NT2/D1 (cell line): ENCODE results near the gene TBC1D2B.

Experiments used
- DNase-seq: peaks from one replicate; pipeline ENCODE4 v3.0.0-alpha.2; 2011; ENCODE audit warnings: low read depth, low spot score
- H3K27me3 ChIP-seq: 2 replicates; pipeline ENCODE4 v1.6.0; 2011; ENCODE audit warnings: mild to moderate bottlenecking; ENCODE audit not compliant: insufficient read length, insufficient read depth
- H3K36me3 ChIP-seq: 2 replicates; pipeline ENCODE4 v1.6.1; 2011; ENCODE audit warnings: mild to moderate bottlenecking, low read length, mixed read lengths; ENCODE audit not compliant: insufficient read depth, insufficient read length
- H3K4me1 ChIP-seq: 2 replicates; pipeline ENCODE4 v1.5.1; 2011; ENCODE audit not compliant: insufficient read depth, insufficient read length
- H3K4me3 ChIP-seq: 2 replicates; pipeline ENCODE4 v1.5.1; 2011; ENCODE audit warnings: low read depth; ENCODE audit not compliant: insufficient read length
- H3K9ac ChIP-seq: 2 replicates; pipeline ENCODE4 v1.6.0; 2011; ENCODE audit warnings: low read depth; ENCODE audit not compliant: insufficient read length
- H3K9me3 ChIP-seq: 2 replicates; pipeline ENCODE4 v1.5.1; 2011; ENCODE audit warnings: mild to moderate bottlenecking, low read length; ENCODE audit not compliant: insufficient read depth
- SUZ12 ChIP-seq: IDR thresholded peaks from 2 replicates; pipeline ENCODE4 v1.6.1; 2011; ENCODE audit not compliant: insufficient read length, insufficient read depth; ENCODE audit errors: extremely low read depth
- YY1 ChIP-seq: IDR thresholded peaks from 2 replicates; pipeline ENCODE4 v1.6.1; 2011; ENCODE audit not compliant: insufficient read length, insufficient read depth
- ZNF274 ChIP-seq: IDR thresholded peaks from 2 replicates; pipeline ENCODE4 v1.6.1; 2011; ENCODE audit warnings: mild to moderate bottlenecking, low read depth, low read length

Gene TBC1D2B

GRCh38 chr15:78093242-78094020, 15.9 kb upstream of the TBC1D2B start:
- no peaks in the 10 kb centered on the region for H3K36me3 ChIP-seq
- no peak for DNase-seq
- no peaks in the 10 kb centered on the region for H3K4me1 ChIP-seq
- TF ChIP-seq YY1, result no peak
- TF ChIP-seq SUZ12, result no peak
- H3K27me3 ChIP-seq, result peaks cover 36% of the 10 kb centered on the region
- no peak overlapping the region for H3K4me3 ChIP-seq
- peaks cover 7% of the 10 kb centered on the region; the same call in 1 of the 2 replicates for H3K9me3 ChIP-seq
- no peak overlapping the region for H3K9ac ChIP-seq

GRCh38 chr15:78092261-78093041, 14.9 kb upstream of the TBC1D2B start, which contains the start of gene SH2D7:
SH2D7 (plus strand) TSS chr15:78092561; CDS start chr15:78092585, 24 bp downstream.
- Histone ChIP-seq H3K9me3 (peaks cover 7% of the 10 kb centered on the region; the same call in 1 of the 2 replicates), H3K4me3 (no peak within 1 kb of the TSS), H3K27me3 (peaks cover 36% of the 10 kb centered on the region), H3K4me1 (no peaks in the 10 kb centered on the region), H3K9ac (no peak within 1 kb of the TSS), H3K36me3 (no peaks in the 10 kb centered on the region)
- no peak for TF ChIP-seq ZNF274
- TF ChIP-seq YY1, result no peak
- no peak for TF ChIP-seq SUZ12
- DNase-seq, result no peak

DNA sequence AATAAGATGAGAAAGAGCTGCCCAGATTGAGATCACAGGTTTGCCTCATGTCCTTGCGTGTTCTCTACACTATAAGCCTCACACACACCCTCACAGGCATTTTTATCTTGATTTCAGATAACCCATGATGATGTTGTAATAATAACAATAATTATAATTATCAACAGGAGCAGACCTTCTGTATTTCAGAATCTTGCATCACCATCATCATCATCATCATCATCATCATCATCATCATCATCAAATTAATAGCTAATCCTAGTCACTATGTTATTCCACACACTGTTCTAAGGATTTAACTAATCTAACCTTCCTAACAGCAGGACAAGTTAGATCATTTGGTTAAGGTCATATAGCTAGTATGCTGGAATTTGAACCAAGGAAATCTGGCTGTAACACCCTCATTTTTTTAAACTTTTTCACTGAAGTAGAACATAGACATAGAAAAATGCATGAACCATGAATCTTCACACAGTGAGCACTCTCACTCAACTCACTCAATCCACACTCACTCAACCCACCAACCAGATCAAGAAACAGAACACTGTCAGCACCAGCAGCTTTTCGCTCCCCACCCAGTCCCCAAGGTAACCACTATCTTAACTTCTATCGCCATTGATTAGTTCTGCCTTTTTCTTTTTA, 13.0 kb upstream of the TBC1D2B start:
- Histone ChIP-seq H3K27me3 (peaks cover 36% of the 10 kb centered on the region), H3K36me3 (no peaks in the 10 kb centered on the region), H3K4me1 (no peaks in the 10 kb centered on the region), H3K9ac (no peak overlapping the region), H3K4me3 (no peak overlapping the region), H3K9me3 (peaks cover 7% of the 10 kb centered on the region; the same call in 1 of the 2 replicates)
- TF ChIP-seq ZNF274 (no peak), SUZ12 (no peak), YY1 (no peak)
- no peak for DNase-seq

- Histone ChIP-seq H3K9me3 (peaks cover 7% of the 10 kb centered on the region; the same call in 1 of the 2 replicates), H3K9ac (no peak overlapping the region), H3K36me3 (no peaks in the 10 kb centered on the region), H3K4me3 (no peak overlapping the region), H3K4me1 (no peaks in the 10 kb centered on the region), H3K27me3 (peaks cover 24% of the 10 kb centered on the region)
- TF ChIP-seq YY1 (no peak), SUZ12 (no peak), ZNF274 (no peak)
- no peak for DNase-seq
Measured at GRCh38 chr15:78088773-78089080, 11.2 kb upstream of the TBC1D2B start.

DNA sequence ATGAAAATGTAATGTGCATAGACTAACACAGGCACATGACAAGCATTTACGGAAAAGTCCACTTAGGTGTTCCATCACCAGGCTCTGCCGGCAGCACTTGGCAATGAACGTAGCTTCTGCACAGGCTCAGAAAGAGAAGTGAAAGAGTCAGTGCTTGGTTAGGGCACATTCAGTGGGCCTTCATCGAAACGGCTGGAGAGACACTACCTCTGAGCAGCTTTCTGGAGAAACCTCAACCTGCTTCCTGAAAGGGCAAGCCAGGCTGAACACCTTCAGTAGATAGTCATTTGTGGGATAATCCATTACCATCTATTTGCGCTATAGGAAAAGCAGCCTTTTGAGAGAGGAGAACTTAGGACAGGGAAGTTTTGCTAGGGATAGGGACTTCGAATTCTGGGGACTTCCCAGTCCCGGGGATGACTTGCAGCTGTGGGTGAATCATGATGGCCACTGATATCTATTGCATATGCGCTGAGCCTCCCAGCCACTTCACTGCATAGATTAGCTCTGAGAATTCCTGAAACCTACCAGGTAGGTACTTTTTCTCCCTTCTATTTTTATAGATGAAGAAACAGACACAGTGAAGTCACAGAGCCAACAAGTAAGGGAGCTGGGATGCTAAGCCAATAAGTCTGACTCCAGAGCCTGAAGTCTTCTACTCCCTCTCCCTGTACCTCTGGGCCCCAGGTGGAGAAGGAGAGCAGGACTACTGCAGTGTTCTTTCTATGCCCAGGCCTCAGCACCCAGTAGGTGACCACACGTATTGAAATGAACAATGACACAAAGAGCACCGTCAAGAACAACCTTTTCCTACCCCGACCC, 10.7 kb upstream of the TBC1D2B start:
- no peaks in the 10 kb centered on the region for H3K4me1 ChIP-seq
- H3K4me3 ChIP-seq, result no peak overlapping the region
- H3K36me3 ChIP-seq, result no peaks in the 10 kb centered on the region
- peaks cover 20% of the 10 kb centered on the region for H3K27me3 ChIP-seq
- peaks cover 7% of the 10 kb centered on the region; the same call in 1 of the 2 replicates for H3K9me3 ChIP-seq
- DNase-seq, result no peak
- no peak overlapping the region for H3K9ac ChIP-seq
- TF ChIP-seq ZNF274 (no peak), YY1 (no peak), SUZ12 (no peak)

GRCh38 chr15:78085928-78086327, 8.4 kb upstream of the TBC1D2B start:
- TF ChIP-seq SUZ12 (no peak), YY1 (no peak), ZNF274 (no peak)
- Histone ChIP-seq H3K9me3 (peaks cover 6% of the 10 kb centered on the region; the same call in 1 of the 2 replicates), H3K27me3 (peaks cover 1% of the 10 kb centered on the region), H3K4me1 (peaks cover 8% of the 10 kb centered on the region), H3K36me3 (no peaks in the 10 kb centered on the region), H3K4me3 (no peak overlapping the region), H3K9ac (no peak overlapping the region)
- DNase-seq, result no peak

DNA sequence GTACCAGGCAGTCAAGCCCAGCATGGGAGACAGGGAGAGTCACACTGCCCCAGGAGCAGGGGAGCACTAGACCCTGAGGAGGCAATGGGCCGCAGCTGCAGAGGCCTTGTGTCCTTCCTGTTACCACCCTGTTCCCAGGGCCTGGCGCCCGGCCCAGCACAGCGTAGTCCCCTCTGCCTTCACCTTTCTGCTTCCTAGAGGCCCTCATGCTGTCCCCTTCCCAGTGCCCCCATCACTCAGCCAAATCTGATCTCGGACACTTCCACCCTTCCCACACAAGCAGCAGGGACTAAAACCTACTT, 6.9 kb upstream of the TBC1D2B start:
- Histone ChIP-seq H3K36me3 (no peaks in the 10 kb centered on the region), H3K4me3 (no peak overlapping the region), H3K9ac (no peak overlapping the region), H3K4me1 (peaks cover 8% of the 10 kb centered on the region), H3K27me3 (no peaks in the 10 kb centered on the region), H3K9me3 (no peaks in the 10 kb centered on the region)
- TF ChIP-seq ZNF274 (no peak), YY1 (no peak), SUZ12 (no peak)
- no peak for DNase-seq
